ENCODE measurements around the gene COPA. TPM values are rescaled to one million over a fixed set of nuclear protein-coding genes. Genes with fewer than 3 reads are reported as not detected.
"Not testable (repeated sequence)": the region's sequence is repeated elsewhere in the genome, so short reads cannot be mapped to it uniquely, and the experiment has no call there.

COPA gene
- polyA plus RNA-seq, 4 donors, result 143 to 177 (median 162) TPM

GRCh38 chr1:160332516-160332915 lies 10.5 kb downstream of the COPA start:
- DNase-seq (ENCODE audit: low read depth in 4 of 4, low spot score in 3 of 4), result no peak

GRCh38 chr1:160330119-160330518 lies 12.9 kb downstream of the COPA start:
- no peak for DNase-seq (ENCODE audit: low read depth in 4 of 4, low spot score in 3 of 4)

GRCh38 chr1:160328184-160328583 lies 14.9 kb downstream of the COPA start:
- DNase-seq (ENCODE audit: low read depth in 4 of 4, low spot score in 3 of 4), result no peak

GRCh38 chr1:160326418-160326817 lies 16.6 kb downstream of the COPA start:
- DNase-seq (ENCODE audit: low read depth in 4 of 4, low spot score in 3 of 4), result no peak

- no peak for DNase-seq (ENCODE audit: low read depth in 4 of 4, low spot score in 3 of 4)
Measured at GRCh38 chr1:160325252-160325651, 17.8 kb downstream of the COPA start.

- no peak for DNase-seq (ENCODE audit: low read depth in 4 of 4, low spot score in 3 of 4)
Measured at GRCh38 chr1:160322831-160323230, 20.2 kb downstream of the COPA start.

- DNase-seq (ENCODE audit: low read depth in 4 of 4, low spot score in 3 of 4), result no peak
Measured at GRCh38 chr1:160315359-160315758, 27.7 kb downstream of the COPA start.

- no peak for DNase-seq (ENCODE audit: low read depth in 4 of 4, low spot score in 3 of 4)
Measured at GRCh38 chr1:160309571-160309970, 33.5 kb downstream of the COPA start.

- no peak for DNase-seq (ENCODE audit: low read depth in 4 of 4, low spot score in 3 of 4)
Measured at GRCh38 chr1:160309185-160309557, 33.9 kb downstream of the COPA start.

GRCh38 chr1:160308451-160309184 lies 34.4 kb downstream of the COPA start:
- DNase-seq (ENCODE audit: low read depth in 4 of 4, low spot score in 3 of 4), result no peak

GRCh38 chr1:160307118-160307791 lies 35.8 kb downstream of the COPA start:
- no peak for DNase-seq (ENCODE audit: low read depth in 4 of 4, low spot score in 3 of 4)

- DNase-seq (ENCODE audit: low read depth in 4 of 4, low spot score in 3 of 4), result no peak
Measured at GRCh38 chr1:160300173-160300572, 42.9 kb downstream of the COPA start.

- DNase-seq (ENCODE audit: low read depth in 4 of 4, low spot score in 3 of 4), result no peak
Measured at GRCh38 chr1:160296036-160296435, 47.0 kb downstream of the COPA start.

- no peak for DNase-seq (ENCODE audit: low read depth in 4 of 4, low spot score in 3 of 4)
Measured at GRCh38 chr1:160293020-160293968, 49.8 kb downstream of the COPA start.

GRCh38 chr1:160291248-160292220 lies 51.5 kb downstream of the COPA start:
- peak; percentile 18 to 57 (median 45) for DNase-seq (ENCODE audit: low read depth in 4 of 4, low spot score in 3 of 4)

- not testable (repeated sequence) for DNase-seq (ENCODE audit: low read depth in 4 of 4, low spot score in 3 of 4)
Measured at GRCh38 chr1:160287769-160288168, 55.3 kb downstream of the COPA start.

- DNase-seq (ENCODE audit: low read depth in 4 of 4, low spot score in 3 of 4), result no peak
Measured at GRCh38 chr1:160285506-160285905, 57.5 kb downstream of the COPA start.

- peak in 3 of 4 donors; percentile 83 to 89 (median 84) for DNase-seq (ENCODE audit: low read depth in 4 of 4, low spot score in 3 of 4)
Measured at GRCh38 chr1:160284782-160285344, 58.2 kb downstream of the COPA start, which contains the start of gene PEX19. Gene PEX19, minus strand, starts transcription at chr1:160285133. Its CDS starts 9 bp downstream, at chr1:160285124.

GRCh38 chr1:160284220-160284781 lies 58.7 kb downstream of the COPA start:
- peak in 1 of 4 donors; percentile 21 for DNase-seq (ENCODE audit: low read depth in 4 of 4, low spot score in 3 of 4)
